Activated CD8-positive, alpha-beta memory T cell treated with anti-CD3 and anti-CD28 coated beads for 48 hours (primary cell): ENCODE measurements around the gene LRRC31.

Experiments
- DNase-seq, 3 experiments: peaks; one replicate each; pipeline ENCODE4 v3.0.0-alpha.2; 2020; ENCODE audit warnings: low read depth in 2 of 3, low spot score in 2 of 3

Gene LRRC31

GRCh38 chr3:169813757-169814517, 55.8 kb downstream of the LRRC31 start:
- peak; percentile 20 to 60 (median 48) for DNase-seq

- no peak for DNase-seq
These were observed 56.5 kb downstream of the LRRC31 start for GRCh38 chr3:169813278-169813677.

- peak; percentile 50 to 56 (median 54) for DNase-seq
These were observed 57.2 kb downstream of the LRRC31 start, which contains the start of the genes LRRC34 and LRRIQ4 for GRCh38 chr3:169812332-169813235. Gene LRRC34, minus strand, starts transcription at chr3:169812904. Its CDS starts 356 bp downstream, at chr3:169812548. Gene LRRIQ4, plus strand, starts transcription at chr3:169812870. Its CDS starts 9,052 bp downstream, at chr3:169821922.

GRCh38 chr3:169811631-169812331, 58.0 kb downstream of the LRRC31 start:
- DNase-seq, result peak in 1 of 3 experiments; percentile 16

- DNase-seq, result no peak
These were observed 60.4 kb downstream of the LRRC31 start for GRCh38 chr3:169809230-169809795.

- no peak for DNase-seq
These were observed 65.1 kb downstream of the LRRC31 start for GRCh38 chr3:169804681-169805080.

DNA sequence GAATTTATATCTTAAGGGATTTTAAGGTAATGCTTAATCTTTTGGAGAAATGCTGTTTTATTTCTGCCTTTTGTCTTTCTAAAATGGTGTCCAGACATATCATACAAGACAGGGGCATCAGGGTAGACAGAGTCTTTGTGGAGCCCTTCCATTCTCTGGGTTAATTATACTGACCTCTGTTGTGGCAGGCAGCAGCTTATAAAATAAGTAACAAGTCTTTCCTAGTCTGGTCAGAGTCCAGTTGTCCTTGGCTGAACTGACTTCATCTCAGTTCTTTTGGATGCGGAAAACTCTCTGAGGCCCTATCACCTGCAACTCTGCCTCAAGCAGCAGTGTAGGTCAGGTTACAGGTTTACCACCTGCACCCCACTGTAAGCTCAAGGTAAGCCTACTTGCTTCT, 77.4 kb downstream of the LRRC31 start:
- no peak for DNase-seq

- DNase-seq, result no peak
These were observed 78.9 kb downstream of the LRRC31 start for GRCh38 chr3:169790687-169791429.

- no peak for DNase-seq
These were observed 79.5 kb downstream of the LRRC31 start for GRCh38 chr3:169790219-169790618.
